AG04450 (cell line): ENCODE data around the gene MDM2. TPM values are rescaled to one million over a fixed set of nuclear protein-coding genes. Genes with fewer than 3 reads are reported as not detected.

Experiments
- CTCF ChIA-PET: fragments of 300-600, 350-600 bp; formaldehyde crosslinking; extraction: SDS; loops from one replicate; lab custom pipeline; 2022; ENCODE audit warnings: antibody characterized with exemption, inconsistent platforms; lab: Charles Lee
- POLR2A ChIA-PET: fragments of 350-600 bp; formaldehyde crosslinking; extraction: SDS; loops from one replicate; lab custom pipeline; 2021; ENCODE audit warnings: antibody characterized with exemption, inconsistent platforms; lab: Yijun Ruan, JAX
- DNase-seq: peaks from one replicate; pipeline ENCODE4 v3.0.0-alpha.2; 2011; ENCODE audit warnings: low read depth, low spot score
- H3K27ac ChIP-seq: one replicate; pipeline ENCODE4 v1.5.1; 2012; ENCODE audit warnings: low read depth, low read length, control low read depth
- H3K27me3 ChIP-seq: one replicate; pipeline ENCODE4 v1.6.0; 2012; ENCODE audit warnings: low read length; ENCODE audit not compliant: control insufficient read depth, insufficient read depth
- H3K4me3 ChIP-seq: 2 replicates; pipeline ENCODE4 v1.5.1; 2011; ENCODE audit warnings: mild to moderate bottlenecking, low read depth, low read length, control low read depth
- H3K9me3 ChIP-seq: 2 replicates; pipeline ENCODE4 v1.5.1; 2012; ENCODE audit warnings: low read length; ENCODE audit not compliant: control insufficient read depth, insufficient read depth
- polyA plus RNA-seq: library from polyadenylated mRNA; depleted of rRNA; stranded (reverse); fragments of >200 nt; gene quantifications from 2 replicates; pipeline ENCODE4 v1.2.3, GENCODE V29; 2011
- TF ChIP-seq, protein P1 (sequence below): IDR thresholded peaks from 2 replicates; pipeline ENCODE4 v1.5.1; 2011; ENCODE audit warnings: low read depth, low read length, control low read depth, inconsistent platforms

Gene MDM2
- polyA plus RNA-seq, 1 experiment = 82.2 TPM

DNA sequence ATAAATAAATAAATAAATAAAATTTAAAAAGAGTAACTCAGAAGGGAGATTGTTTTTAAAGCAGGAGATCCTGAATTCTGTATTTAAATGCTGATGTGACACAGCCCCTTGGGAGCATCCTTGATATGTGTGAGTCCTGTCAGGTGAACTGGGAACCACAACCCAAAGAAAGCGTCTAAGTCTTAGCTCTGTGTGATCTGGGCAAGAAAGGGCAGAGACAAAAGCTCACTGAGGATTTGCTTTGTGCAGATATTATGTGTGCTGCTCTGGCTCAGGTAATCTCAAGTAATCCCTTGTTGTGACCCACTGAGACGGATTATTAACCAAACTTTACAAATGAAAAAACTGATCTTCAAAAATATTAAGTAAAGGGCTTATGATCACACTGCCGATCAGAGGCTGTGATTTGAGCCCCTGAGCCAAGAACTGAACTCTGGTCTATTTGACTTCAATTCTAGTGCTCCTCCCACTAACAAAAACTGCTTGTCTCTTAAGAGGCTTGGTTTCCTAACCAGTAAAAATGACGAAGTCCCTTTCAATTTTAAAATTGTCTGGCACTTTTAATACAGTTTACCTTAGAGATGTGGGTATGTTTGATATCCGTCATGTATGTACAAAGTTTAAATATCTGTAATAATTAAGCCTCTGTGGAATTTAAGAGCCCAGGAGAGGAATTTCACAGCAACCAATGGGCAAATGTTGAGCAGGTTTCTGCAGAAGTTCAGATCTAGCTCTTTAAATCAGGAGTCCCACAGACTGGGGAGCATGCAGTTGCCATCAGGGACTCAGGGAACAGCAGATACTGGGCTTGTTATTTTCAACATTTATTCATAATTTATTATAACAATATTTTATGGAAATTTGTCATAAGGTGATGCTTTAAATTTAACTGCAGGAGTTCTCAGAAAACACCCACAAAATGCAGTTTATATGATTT, 78.9 kb downstream of the MDM2 start:
- ChIA-PET CTCF (no interaction called here), POLR2A (no interaction called here)
- H3K9me3 ChIP-seq = no peaks in the 10 kb centered on the region
- H3K27ac ChIP-seq = no peak overlapping the region
- no peak overlapping the region for H3K4me3 ChIP-seq
- no peaks in the 10 kb centered on the region for H3K27me3 ChIP-seq
- no peak for DNase-seq
- TF ChIP-seq, protein P1, sequence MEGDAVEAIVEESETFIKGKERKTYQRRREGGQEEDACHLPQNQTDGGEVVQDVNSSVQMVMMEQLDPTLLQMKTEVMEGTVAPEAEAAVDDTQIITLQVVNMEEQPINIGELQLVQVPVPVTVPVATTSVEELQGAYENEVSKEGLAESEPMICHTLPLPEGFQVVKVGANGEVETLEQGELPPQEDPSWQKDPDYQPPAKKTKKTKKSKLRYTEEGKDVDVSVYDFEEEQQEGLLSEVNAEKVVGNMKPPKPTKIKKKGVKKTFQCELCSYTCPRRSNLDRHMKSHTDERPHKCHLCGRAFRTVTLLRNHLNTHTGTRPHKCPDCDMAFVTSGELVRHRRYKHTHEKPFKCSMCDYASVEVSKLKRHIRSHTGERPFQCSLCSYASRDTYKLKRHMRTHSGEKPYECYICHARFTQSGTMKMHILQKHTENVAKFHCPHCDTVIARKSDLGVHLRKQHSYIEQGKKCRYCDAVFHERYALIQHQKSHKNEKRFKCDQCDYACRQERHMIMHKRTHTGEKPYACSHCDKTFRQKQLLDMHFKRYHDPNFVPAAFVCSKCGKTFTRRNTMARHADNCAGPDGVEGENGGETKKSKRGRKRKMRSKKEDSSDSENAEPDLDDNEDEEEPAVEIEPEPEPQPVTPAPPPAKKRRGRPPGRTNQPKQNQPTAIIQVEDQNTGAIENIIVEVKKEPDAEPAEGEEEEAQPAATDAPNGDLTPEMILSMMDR = no peak

DNA sequence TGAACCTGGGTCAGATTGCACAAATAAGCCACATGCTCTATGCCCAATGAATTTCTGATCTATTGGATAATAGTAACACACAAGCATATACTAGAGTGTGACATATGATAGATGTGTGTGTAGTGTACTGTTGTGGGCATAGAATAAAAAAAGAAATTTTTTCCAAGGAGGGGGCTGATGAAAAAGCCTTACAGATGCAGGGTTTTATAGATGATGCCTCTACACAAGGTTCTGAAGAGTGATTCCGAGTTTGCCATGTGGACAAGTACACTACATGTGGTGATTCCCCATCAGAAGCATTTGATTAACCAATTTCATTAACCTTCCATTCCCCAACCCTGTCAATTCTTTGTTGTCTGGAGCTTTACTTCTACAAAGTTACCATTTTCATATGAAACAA, 79.7 kb downstream of the MDM2 start:
- CTCF ChIA-PET = interaction anchor here (1.4 kb wide), 1 partner anchor 10 kb away, joined by 3 read pairs; no protein-coding TSS in a partner anchor
- TF ChIP-seq, protein P1 = no peak
- no peak overlapping the region for H3K4me3 ChIP-seq
- H3K9me3 ChIP-seq = no peaks in the 10 kb centered on the region
- POLR2A ChIA-PET = no interaction called here
- no peak overlapping the region for H3K27ac ChIP-seq
- DNase-seq = no peak
- H3K27me3 ChIP-seq = no peaks in the 10 kb centered on the region

DNA sequence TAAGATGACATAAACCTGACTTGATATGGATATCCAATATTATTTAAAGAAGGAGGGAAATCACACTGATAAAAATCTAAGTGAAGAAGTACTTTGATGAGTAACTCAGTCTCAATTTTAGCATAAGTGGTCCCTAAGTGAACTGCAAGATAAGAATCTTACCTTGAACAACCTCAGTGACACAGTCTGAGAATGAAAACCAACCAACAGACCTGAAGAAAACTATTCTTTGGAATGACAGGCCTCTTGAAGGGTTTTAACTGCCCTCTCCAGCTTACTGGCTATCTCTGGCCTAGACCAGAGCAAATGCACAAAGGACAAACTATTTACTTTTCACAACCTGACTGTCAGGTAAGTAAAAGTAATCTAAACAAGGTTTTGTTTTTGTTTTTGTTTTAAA, 80.3 kb downstream of the MDM2 start:
- no peaks in the 10 kb centered on the region for H3K27me3 ChIP-seq
- POLR2A ChIA-PET = no interaction called here
- CTCF ChIA-PET = interaction anchor here (1.4 kb wide), 1 partner anchor 11 kb away, joined by 3 read pairs; no protein-coding TSS in a partner anchor

DNA sequence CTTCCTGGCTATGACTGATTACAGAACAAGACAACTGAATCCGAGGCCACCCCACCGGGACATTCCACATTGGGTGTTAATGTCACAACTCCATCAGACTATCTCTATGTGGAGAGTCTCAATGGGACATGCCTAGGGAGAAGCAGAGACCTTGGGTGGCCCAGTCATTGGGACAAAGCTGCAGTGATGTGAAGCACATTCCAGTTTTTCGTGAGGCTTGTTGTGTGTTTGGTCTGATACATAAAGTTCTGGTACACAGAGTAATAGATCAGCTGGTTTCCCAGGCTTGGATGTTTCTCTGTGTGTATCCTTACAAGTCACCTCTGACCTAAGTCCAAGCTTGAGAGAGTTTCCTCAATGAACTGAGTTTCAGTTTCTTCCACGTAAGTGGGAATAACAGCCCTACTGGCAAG, 82.7 kb downstream of the MDM2 start:
- no peaks in the 10 kb centered on the region for H3K9me3 ChIP-seq
- POLR2A ChIA-PET = interaction anchor here (0.5 kb wide), 1 partner anchor 9 kb away, joined by 3 read pairs; no protein-coding TSS in a partner anchor
- no peak for DNase-seq
- CTCF ChIA-PET = no interaction called here
- H3K27me3 ChIP-seq = no peaks in the 10 kb centered on the region
- H3K27ac ChIP-seq = no peak overlapping the region
- no peak overlapping the region for H3K4me3 ChIP-seq
- TF ChIP-seq, protein P1 = no peak

More for the DNA sequence above, 80.3 kb downstream of the MDM2 start:
- TF ChIP-seq, protein P1 = no peak
- Histone ChIP-seq H3K9me3 (no peaks in the 10 kb centered on the region), H3K4me3 (no peak overlapping the region), H3K27ac (no peak overlapping the region)
- DNase-seq = no peak

DNA sequence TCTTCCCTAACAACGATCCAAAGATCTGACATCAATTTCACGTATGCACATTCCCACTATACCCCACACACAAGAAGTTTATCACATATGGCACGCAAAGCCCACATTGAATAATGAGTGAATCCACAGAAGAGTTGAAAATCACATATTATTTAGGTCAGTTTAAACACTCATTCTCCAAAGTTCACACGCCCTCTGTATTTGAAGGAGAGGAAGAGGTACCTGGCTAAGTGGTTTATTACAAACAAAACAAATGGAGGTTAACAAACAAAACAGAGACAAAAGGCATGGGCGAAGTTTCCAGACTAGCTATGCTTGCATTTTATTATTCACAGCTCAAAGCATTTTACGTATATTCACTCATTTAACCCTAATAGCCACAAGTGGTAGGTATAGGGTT, 83.2 kb downstream of the MDM2 start:
- Histone ChIP-seq H3K27ac (no peak overlapping the region), H3K9me3 (no peaks in the 10 kb centered on the region), H3K4me3 (no peak overlapping the region), H3K27me3 (no peaks in the 10 kb centered on the region)
- TF ChIP-seq, protein P1 = no peak
- DNase-seq = no peak
- POLR2A ChIA-PET = interaction anchor here (0.5 kb wide), 1 partner anchor 10 kb away, joined by 3 read pairs; no protein-coding TSS in a partner anchor
- CTCF ChIA-PET = no interaction called here
